Stimulated activated CD8-positive, alpha-beta memory T cell treated with anti-CD3 and anti-CD28 coated beads, Interleukin-2, amount 100 ng/mL, for 48 hours (primary cell): Measurements from ENCODE around the gene ITGB5.
"Not testable (repeated sequence)": the region's sequence is repeated elsewhere in the genome, so short reads cannot be mapped to it uniquely, and the experiment has no call there.

Source experiments
- DNase-seq, 2 donors: peaks; one replicate each; pipeline ENCODE4 v3.0.0-alpha.2; 2020; ENCODE audit warnings: low read depth in 2 of 2

ITGB5 gene

DNA sequence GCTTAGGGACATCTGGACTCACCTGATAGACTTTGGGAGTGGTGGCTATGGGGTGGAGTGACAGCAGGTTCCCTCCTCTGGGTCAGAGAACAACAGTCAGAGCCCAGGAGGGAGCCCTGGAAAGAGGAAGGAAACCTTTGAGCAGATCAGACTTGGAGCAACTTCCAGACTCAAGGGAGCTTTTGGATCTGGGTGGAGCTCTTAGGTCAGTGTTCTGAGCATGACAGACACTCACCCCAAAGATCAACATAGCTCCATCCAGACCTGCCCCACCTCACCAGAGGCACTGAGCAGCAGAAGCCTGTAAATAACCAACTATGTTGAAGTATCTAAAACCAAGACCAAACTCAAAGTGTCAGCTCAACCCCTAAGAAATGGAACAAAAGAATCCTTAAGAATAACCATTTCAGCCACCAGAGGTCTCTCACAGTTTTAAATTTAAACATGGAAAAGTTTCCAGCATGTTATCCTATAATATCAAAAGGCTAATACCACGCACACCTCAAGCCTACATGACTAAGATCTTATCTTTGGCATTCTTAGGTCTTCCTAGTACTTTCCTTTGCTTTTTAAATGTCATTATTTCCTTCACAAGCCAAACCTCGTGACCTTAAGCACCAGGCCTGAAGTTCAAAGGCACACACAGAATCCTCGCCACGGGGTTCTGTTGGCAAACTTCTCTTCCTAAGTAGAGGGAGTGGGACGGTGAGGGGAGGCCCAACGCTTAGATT lies 100.5 kb downstream of the ITGB5 start:
- DNase-seq, result no peak

- DNase-seq, result no peak
Measured at GRCh38 chr3:124785973-124786372, 101.2 kb downstream of the ITGB5 start.

- DNase-seq, result no peak
Measured at GRCh38 chr3:124784686-124785382, 102.3 kb downstream of the ITGB5 start.

- no peak for DNase-seq
Measured at GRCh38 chr3:124783696-124784095, 103.5 kb downstream of the ITGB5 start.

- not testable (repeated sequence) for DNase-seq
Measured at GRCh38 chr3:124782377-124782712, 104.8 kb downstream of the ITGB5 start.

DNA sequence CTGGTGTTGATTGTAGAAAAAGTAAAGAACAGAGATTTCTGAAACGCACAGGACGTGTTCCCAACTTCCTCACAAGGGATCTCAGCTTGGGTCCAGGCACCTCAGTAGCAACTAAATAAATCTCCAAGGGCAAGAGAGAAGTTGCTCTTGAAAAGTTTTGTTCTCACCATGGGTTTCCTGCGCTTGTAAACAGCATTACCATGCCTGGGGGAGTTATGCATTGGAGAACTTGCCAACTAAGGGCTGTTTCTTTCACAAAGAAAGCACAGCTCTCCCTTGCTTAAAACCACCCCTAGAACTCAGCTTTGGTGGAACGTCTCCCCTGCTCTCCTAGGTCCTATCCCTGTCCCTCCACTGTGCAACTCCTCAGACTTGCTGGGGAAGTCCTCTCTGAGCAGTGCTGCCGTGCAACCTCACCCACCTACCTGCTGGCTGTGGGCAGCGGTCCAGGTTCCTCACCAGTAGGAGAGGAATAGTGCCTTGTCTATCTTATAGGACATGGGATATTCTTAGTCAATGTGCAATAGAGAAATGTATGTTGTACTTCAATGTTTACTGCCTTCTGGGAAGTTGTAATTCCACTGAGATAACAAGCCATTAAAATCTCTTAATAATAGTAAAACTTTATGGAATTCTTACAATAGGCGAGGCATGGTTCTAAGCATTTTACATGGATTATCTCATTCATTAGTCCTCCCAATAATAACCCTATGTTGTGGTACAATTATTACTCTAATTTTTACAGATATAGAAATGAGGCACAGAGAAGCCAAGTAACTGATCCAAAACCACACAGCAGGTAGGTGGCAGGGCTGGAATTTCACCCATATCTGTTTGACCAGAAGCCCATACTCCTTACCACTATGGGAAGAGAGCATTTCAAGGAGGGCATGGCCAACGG lies 105.4 kb downstream of the ITGB5 start:
- DNase-seq, result no peak

- DNase-seq, result no peak
Measured at GRCh38 chr3:124780761-124781475, 106.2 kb downstream of the ITGB5 start.

- no peak for DNase-seq
Measured at GRCh38 chr3:124780356-124780755, 106.8 kb downstream of the ITGB5 start.

DNA sequence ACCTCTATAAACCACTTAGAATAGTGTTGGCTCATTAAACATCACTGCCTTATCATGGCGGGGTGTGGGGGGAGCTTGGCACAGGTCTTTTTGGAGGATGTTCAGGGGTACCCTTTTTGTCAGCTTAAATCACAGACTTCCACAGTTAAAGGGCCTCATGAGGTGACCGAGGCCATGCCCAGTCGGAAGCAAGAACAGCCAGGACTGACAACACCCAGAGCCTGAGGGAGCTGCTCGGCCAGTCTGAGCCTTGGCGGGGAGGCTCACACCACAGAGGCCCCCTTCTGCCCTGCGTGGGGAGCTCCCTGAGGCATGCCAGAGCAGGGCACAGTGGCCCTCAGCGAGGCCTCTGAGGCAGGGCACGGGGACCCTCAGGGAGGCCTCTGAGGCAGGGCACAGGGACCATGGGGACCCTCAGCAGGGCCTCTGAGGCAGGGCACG lies 107.4 kb downstream of the ITGB5 start:
- no peak for DNase-seq

- no peak for DNase-seq
Measured at GRCh38 chr3:124779116-124779515, 108.0 kb downstream of the ITGB5 start.

- DNase-seq, result no peak
Measured at GRCh38 chr3:124777762-124778470, 109.2 kb downstream of the ITGB5 start.

GRCh38 chr3:124776856-124777255 lies 110.3 kb downstream of the ITGB5 start:
- DNase-seq, result no peak

- no peak for DNase-seq
Measured at GRCh38 chr3:124775877-124776276, 111.3 kb downstream of the ITGB5 start.

DNA sequence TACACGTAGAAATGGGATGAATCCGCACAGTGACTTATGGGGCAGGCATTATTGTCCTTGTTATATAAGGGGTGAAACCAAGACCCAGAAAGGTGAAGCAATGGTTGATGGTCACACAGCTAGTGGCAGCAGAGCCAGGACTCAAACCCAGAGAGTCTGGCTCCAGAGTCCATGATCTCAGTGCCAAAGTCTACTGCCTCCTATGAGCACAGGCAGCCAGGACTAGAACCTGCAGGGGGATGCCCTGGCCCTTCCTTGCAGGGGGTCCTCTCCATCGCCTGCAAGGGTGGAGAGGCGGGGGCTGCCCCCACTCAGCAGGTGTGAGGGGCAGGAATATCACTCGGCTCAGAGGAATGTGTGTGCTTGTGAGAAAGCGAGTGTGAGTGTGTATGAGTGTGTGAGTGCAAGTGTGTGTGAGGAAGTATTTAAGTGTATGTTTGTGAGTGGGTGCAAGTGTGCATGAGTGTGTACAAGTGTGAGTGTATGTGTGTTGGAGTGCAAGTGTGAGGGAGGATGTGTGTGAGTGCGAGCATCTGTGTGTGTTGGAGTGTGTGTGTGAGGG lies 112.2 kb downstream of the ITGB5 start:
- no peak for DNase-seq

- DNase-seq, result no peak
Measured at GRCh38 chr3:124774327-124774718, 112.8 kb downstream of the ITGB5 start.

DNA sequence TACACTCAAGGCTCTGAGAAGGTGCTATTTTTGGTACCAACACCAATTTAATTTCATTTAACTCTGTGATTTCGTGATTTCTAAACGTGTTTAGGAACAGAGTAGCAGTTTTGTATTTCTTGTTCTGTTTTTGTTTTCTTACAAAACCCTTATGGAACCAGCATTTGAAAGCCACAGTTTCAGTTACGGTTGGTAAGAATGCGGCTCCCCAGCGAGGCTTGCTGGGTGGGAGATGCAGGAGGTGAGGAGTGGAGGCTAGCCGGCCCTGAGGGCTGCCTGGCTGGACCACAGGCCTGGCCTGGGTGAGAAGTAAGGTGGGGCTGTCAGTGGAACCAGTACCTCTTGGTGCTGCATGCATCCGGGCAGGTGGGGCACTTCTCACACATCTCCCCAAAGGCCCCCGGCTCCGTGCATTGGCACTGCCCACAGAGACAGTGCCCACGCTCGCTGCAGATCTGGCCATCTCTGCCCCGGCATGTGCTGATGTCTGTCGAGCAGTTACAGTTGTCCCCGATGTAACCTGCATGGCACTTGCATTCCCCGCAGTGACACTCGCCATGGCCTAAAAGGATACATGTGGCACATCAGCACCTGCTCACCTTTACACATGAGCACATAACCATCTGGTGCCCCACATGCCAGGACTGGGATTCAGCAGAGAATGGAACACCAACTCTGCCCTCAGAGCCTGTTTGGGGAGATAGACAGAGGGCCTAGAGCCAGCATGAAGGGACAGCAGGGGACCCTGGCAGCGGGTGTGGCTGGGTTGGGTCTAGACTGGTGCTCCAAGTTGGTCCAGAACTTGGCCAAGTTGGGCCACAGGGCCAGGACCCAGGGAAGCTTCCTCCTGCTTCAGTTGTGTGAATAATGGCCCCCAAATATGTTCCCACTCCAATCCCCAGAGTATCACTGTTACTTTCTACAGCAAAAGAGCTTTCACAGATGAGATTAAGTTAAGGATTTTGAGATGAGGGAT lies 113.5 kb downstream of the ITGB5 start:
- DNase-seq, result no peak

DNA sequence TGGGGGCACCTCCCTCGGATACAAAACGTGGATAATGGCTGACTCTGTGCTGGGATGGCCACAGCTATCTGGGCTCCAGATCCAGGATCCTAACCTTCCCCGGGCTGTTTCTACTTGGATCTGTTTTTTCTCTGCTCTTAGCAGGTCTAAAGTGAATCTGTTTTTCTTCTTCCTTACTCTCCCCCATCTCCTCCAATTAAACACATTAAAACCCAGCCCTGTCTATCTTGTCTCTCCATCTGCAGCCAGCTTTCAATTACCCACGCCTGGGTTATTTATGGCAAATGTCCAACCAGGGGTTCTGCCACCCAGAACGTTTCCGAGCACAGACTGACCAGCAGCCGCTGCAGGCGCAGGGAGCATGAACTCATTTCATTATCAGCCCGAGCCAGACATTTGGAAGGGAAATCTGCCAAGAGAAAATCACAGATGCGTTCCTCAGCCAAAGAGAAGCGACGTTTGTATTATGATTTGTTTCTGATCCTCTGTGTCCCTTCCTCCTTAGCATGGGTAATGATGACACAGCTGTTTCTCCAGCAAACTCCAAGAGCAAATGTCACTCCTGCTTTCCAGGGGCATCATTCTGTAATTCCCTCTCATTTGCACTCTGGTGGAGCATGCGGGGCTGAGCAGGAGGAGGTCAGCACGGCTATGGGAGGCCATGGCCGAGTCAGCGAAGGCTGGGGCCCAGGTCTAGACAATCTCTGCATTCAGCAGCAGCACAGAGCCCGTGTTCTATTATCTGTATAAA lies 114.9 kb downstream of the ITGB5 start:
- DNase-seq, result no peak

- no peak for DNase-seq
Measured at GRCh38 chr3:124771083-124771445, 116.1 kb downstream of the ITGB5 start.
